ENCODE results near the gene FRZB. TPM values are rescaled to one million over a fixed set of nuclear protein-coding genes. Genes with fewer than 3 reads are reported as not detected.
"Not testable (repeated sequence)": the region's sequence is repeated elsewhere in the genome, so short reads cannot be mapped to it uniquely, and the experiment has no call there.

The FRZB gene, protein sequence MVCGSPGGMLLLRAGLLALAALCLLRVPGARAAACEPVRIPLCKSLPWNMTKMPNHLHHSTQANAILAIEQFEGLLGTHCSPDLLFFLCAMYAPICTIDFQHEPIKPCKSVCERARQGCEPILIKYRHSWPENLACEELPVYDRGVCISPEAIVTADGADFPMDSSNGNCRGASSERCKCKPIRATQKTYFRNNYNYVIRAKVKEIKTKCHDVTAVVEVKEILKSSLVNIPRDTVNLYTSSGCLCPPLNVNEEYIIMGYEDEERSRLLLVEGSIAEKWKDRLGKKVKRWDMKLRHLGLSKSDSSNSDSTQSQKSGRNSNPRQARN
- total RNA-seq: not detected

GRCh38 chr2:182866461-182867406 lies at the start of gene FRZB:
Gene FRZB, minus strand, starts transcription at chr2:182866637. Its CDS starts 85 bp downstream, at chr2:182866552.
- peak in 1 of 3 donors; percentile 36 for DNase-seq (ENCODE audit: low read depth in 2 of 3, low spot score in 2 of 3)

DNA sequence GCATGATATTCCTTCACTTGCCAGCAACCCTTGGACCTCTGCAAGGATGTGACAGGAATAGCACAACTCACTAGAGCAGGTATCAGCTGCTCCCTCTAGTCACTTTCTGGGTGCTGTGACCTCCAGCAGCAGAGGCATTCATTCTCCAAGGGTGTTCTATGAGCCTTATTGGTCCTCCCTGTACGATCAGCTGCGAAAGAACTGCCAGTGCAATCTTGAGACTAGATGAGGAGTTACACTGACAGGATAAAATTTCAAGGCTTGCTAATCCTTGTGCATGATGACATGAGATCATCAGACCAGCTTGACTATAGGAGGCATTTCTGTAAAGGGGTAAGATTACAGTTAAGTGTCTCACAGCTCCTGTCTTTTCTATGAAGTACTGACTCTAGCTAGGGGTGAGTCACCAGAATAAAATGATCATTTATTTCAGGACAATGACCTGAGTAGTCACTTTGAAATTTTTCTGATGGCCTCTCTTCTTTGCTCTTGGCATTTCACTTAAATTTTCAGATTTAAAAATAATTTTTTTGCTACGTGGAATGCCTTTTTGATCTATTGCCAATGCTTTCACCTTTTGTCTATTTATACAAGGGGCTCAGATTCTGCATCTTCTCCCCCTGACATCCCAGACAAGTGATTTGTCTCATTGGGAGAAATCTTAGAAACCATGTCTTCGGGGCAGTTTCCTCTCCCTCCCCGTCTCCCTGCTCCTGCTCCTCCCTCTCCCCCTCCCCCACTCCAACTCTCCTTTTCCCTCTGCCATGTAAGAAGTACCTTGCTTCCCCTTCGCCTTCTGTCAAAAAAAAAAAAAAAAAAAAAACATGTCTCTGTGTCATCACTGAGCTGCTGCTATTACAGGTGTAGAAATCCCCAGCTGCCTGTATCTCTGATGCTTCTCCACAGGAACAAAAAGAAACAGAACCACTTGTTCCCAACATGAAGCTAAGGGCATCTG lies 49.2 kb upstream of the FRZB start:
- DNase-seq (ENCODE audit: low read depth in 2 of 3, low spot score in 2 of 3): no peak

- DNase-seq (ENCODE audit: low read depth in 2 of 3, low spot score in 2 of 3): no peak
These were observed 48.4 kb upstream of the FRZB start for GRCh38 chr2:182914852-182915251.

- no peak for DNase-seq (ENCODE audit: low read depth in 2 of 3, low spot score in 2 of 3)
These were observed 46.6 kb upstream of the FRZB start for GRCh38 chr2:182913064-182913463.

GRCh38 chr2:182912518-182912915 lies 46.1 kb upstream of the FRZB start:
- no peak for DNase-seq (ENCODE audit: low read depth in 2 of 3, low spot score in 2 of 3)

GRCh38 chr2:182911813-182912517 lies 45.5 kb upstream of the FRZB start:
- no peak for DNase-seq (ENCODE audit: low read depth in 2 of 3, low spot score in 2 of 3)

- no peak for DNase-seq (ENCODE audit: low read depth in 2 of 3, low spot score in 2 of 3)
These were observed 44.5 kb upstream of the FRZB start for GRCh38 chr2:182910965-182911364.

DNA sequence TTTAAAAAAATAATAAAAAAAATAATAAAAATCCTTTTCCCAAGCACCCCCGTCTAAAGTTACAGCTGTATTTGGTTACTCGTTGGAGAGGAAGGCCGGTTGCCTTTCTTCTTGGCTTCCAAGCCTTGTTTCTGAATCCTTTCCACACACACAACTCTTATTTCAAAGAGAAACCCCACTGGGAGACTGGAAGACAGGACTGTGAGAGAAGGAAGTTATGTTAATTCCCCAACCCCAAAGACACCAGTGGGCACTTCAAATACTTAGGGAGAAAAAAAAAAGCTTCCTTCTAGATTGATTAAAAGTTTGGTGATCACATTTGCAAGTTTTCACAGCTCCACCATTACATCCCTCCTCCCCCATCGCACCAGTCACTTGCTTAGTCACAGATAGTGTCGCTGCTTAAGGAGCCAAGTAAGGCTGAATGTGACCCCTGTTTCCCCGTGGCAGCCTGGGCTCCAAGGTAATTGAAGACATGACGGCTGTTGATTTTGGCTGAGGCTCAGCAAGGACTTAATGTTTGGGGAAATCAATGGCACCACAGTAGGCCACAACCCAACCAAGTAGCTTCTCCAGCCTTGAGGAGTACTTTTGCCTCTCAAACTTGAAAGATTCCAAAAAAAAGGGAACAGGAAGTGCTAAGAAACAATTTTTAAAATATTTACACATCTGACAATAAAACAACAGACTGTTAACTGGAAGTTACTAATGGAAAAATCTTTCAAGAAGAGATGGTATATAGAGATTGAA lies 40.8 kb upstream of the FRZB start:
- no peak for DNase-seq (ENCODE audit: low read depth in 2 of 3, low spot score in 2 of 3)

DNA sequence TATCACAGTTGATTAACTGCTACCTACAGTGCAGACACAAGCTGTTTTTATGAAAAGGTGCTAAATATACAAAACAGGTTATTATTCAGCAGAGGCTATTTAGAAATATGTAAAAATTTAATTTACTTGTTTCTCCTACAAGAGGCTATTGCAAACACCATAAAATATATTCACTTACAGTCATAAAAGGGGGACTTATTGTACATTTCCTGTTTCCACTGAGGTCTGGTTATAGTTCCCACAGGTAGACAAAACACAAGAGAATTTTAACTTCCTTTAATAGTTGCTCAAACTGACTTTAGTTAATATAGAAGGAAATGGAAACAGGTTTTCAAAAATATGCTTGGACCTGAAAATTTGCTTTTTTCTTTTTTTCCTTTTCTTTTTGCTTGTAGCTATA lies 40.0 kb upstream of the FRZB start:
- DNase-seq (ENCODE audit: low read depth in 2 of 3, low spot score in 2 of 3): no peak

GRCh38 chr2:182904844-182905243 lies 38.4 kb upstream of the FRZB start:
- no peak for DNase-seq (ENCODE audit: low read depth in 2 of 3, low spot score in 2 of 3)

GRCh38 chr2:182903566-182903965 lies 37.1 kb upstream of the FRZB start:
- DNase-seq (ENCODE audit: low read depth in 2 of 3, low spot score in 2 of 3): no peak

- no peak for DNase-seq (ENCODE audit: low read depth in 2 of 3, low spot score in 2 of 3)
These were observed 35.3 kb upstream of the FRZB start for GRCh38 chr2:182901748-182902147.

- no peak for DNase-seq (ENCODE audit: low read depth in 2 of 3, low spot score in 2 of 3)
These were observed 32.3 kb upstream of the FRZB start for GRCh38 chr2:182898718-182899117.

GRCh38 chr2:182897137-182897536 lies 30.7 kb upstream of the FRZB start:
- no peak for DNase-seq (ENCODE audit: low read depth in 2 of 3, low spot score in 2 of 3)

DNA sequence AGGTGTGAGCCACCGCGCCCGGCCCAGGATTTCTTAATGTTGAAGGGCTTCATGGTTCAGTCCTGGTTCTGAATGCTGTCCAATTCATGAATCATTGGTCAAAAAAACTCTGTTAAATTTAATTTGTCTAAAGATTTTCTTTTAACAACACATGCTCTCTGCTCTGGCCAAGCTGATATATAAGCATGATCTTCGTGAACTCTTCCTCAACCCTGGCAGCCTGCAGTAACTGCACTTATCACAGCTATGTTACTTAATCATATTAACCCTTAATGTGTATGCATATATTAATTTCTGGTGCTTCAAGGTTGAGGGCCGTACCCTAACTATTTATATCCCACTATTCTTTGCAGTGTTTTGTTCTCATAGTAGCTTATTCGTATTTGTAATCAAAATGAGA lies 29.4 kb upstream of the FRZB start:
- DNase-seq (ENCODE audit: low read depth in 2 of 3, low spot score in 2 of 3): no peak

DNA sequence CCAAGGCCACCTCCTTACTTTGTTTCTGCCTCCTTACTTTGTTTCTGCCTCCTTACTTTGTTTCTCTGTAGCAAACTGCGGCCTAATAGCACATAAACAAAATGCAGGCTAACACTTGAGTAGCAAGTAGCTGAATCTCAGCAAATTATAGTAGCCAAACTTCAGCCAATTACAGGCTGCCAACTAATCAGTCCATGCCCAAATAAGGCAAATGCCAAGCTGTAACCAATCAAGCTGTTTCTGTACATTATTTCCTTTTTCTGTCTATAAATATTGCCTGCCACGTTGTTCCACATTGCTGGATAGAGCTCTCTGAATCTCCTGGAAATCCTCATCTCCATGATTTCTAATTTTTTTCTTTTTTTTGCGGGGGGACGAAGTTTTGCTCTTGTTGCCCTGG lies 28.7 kb upstream of the FRZB start:
- no peak for DNase-seq (ENCODE audit: low read depth in 2 of 3, low spot score in 2 of 3)

DNA sequence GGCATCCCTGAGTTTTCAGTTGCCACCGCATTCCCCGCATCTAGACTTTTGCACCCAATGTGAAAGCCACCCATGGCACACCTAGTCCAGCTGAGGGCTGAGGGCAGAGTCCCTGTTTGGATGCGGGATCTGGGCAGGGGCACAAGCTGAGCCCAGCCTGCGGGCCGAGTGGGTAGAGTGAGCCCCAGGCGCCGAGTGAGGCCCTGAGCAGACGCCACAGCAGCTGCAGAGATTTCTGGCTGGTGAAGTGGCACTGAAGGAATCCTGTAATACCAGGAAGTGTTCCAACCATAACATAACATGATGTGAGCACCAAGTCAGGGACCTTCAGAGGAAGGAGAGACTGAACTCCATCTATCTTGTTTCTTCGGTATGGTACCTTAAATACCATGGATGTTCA lies 27.7 kb upstream of the FRZB start:
- DNase-seq (ENCODE audit: low read depth in 2 of 3, low spot score in 2 of 3): no peak

GRCh38 chr2:182893666-182894065 lies 27.2 kb upstream of the FRZB start:
- no peak for DNase-seq (ENCODE audit: low read depth in 2 of 3, low spot score in 2 of 3)

DNA sequence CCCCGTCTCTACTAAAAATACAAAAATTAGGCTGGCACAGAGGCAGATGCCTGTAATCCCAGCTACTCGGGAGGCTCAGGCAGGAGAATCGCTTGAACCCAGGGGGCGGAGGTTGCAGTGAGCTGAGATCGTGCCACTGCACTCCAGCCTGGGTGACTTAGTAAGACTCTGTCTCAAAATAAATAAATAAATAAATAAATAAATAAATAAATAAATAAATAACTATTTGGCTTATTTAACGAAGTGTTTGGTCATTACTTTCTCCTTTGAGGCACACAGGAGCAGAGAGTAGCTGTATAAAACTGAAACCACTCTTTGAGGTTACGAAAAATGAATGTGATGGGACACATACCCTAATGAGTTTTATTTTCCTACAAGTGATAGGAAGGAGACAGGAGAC lies 26.6 kb upstream of the FRZB start:
- DNase-seq (ENCODE audit: low read depth in 2 of 3, low spot score in 2 of 3): not testable (repeated sequence)

Measured in hematopoietic multipotent progenitor cell (in vitro differentiated cells).